ENCODE results near the gene ARHGEF7.
"Not testable (repeated sequence)": the region's sequence is repeated elsewhere in the genome, so short reads cannot be mapped to it uniquely, and the experiment has no call there.

Gene ARHGEF7

GRCh38 chr13:111115061-111115964 is at the start of gene ARHGEF7:
TSS of gene ARHGEF7 (plus strand) at chr13:111115310. CDS start at chr13:111115527, 217 bp downstream.
- no peak for DNase-seq

GRCh38 chr13:111065698-111066097 is 49.4 kb upstream of the ARHGEF7 start:
- no peak for DNase-seq

GRCh38 chr13:111066544-111066943 is 48.6 kb upstream of the ARHGEF7 start:
- no peak for DNase-seq

- no peak for DNase-seq
Measured at GRCh38 chr13:111068009-111068350, 47.1 kb upstream of the ARHGEF7 start.

- peak; percentile 34 for DNase-seq
Measured at GRCh38 chr13:111071120-111071519, 44.0 kb upstream of the ARHGEF7 start.

- DNase-seq: not testable (repeated sequence)
Measured at GRCh38 chr13:111071526-111071925, 43.6 kb upstream of the ARHGEF7 start.

- DNase-seq: no peak
Measured at GRCh38 chr13:111074826-111075225, 40.3 kb upstream of the ARHGEF7 start.

- DNase-seq: peak; percentile 10
Measured at GRCh38 chr13:111076155-111077013, 38.7 kb upstream of the ARHGEF7 start.

GRCh38 chr13:111079375-111079774 is 35.7 kb upstream of the ARHGEF7 start:
- no peak for DNase-seq

GRCh38 chr13:111080642-111081041 is 34.5 kb upstream of the ARHGEF7 start:
- no peak for DNase-seq

GRCh38 chr13:111082240-111082639 is 32.9 kb upstream of the ARHGEF7 start:
- DNase-seq: no peak

GRCh38 chr13:111082769-111083168 is 32.3 kb upstream of the ARHGEF7 start:
- not testable (repeated sequence) for DNase-seq

- not testable (repeated sequence) for DNase-seq
Measured at GRCh38 chr13:111083693-111084092, 31.4 kb upstream of the ARHGEF7 start.

GRCh38 chr13:111090169-111090568 is 24.9 kb upstream of the ARHGEF7 start:
- no peak for DNase-seq

GRCh38 chr13:111092685-111093084 is 22.4 kb upstream of the ARHGEF7 start:
- no peak for DNase-seq

- DNase-seq: no peak
Measured at GRCh38 chr13:111093136-111093535, 22.0 kb upstream of the ARHGEF7 start.

GRCh38 chr13:111093634-111094033 is 21.5 kb upstream of the ARHGEF7 start:
- DNase-seq: no peak

GRCh38 chr13:111095031-111095840 is 19.9 kb upstream of the ARHGEF7 start:
- no peak for DNase-seq

- DNase-seq: no peak
Measured at GRCh38 chr13:111095911-111096501, 19.1 kb upstream of the ARHGEF7 start.

- no peak for DNase-seq
Measured at GRCh38 chr13:111099290-111099689, 15.8 kb upstream of the ARHGEF7 start.

GRCh38 chr13:111110054-111110453 is 5.1 kb upstream of the ARHGEF7 start:
- no peak for DNase-seq

- DNase-seq: no peak
Measured at GRCh38 chr13:111111376-111111937, 3.7 kb upstream of the ARHGEF7 start.

Data from hematopoietic multipotent progenitor cell treated with erythropoietin and hydrocortisone succinate and interleukin-3 and kit ligand, for 4 days (in vitro differentiated cells).